Tibial nerve (tissue), 4 donors: Measurements from ENCODE around the gene C9orf72. TPM values are rescaled to one million over a fixed set of nuclear protein-coding genes. Genes with fewer than 3 reads are reported as not detected.

Source experiments
- DNase-seq, 2 donors: peaks; one replicate each; pipeline ENCODE4 v3.0.0-alpha.2; 2019; ENCODE audit warnings: low spot score in 2 of 2
- H3K27ac ChIP-seq, 4 donors: fragments of 200-600 bp; sonication (generic) in 3 of 4; one replicate each; pipeline ENCODE4 v1.5.1; 2017 to 2019; ENCODE audit warnings: mild to moderate bottlenecking in 1 of 4
- H3K27me3 ChIP-seq, 2 donors: fragments of 200-600 bp; sonication (generic) in 1 of 2; one replicate each; pipeline versions ENCODE4 v1.5.1 to v1.6.0; 2017 to 2019
- H3K36me3 ChIP-seq, 3 donors: fragments of 200-600 bp; sonication (generic); one replicate each; pipeline ENCODE4 v1.5.1; 2018 to 2019
- H3K4me1 ChIP-seq, 4 donors: fragments of 200-600 bp; sonication (generic) in 3 of 4; one replicate each; pipeline ENCODE4 v1.5.1; 2017 to 2019
- H3K4me3 ChIP-seq, 4 donors: fragments of 200-600 bp; sonication (generic) in 3 of 4; one replicate each; pipeline ENCODE4 v1.5.1; 2017 to 2019; ENCODE audit warnings: mild to moderate bottlenecking in 1 of 4, moderate library complexity in 1 of 4
- H3K9me3 ChIP-seq, 4 donors: fragments of 200-600 bp; sonication (generic) in 3 of 4; one replicate each; pipeline ENCODE4 v1.5.1; 2017 to 2019
- CTCF ChIP-seq, 5 experiments: fragments of 200-600 bp in 3 of 5; fragments of 450-650 bp in 2 of 5; sonication (generic) in 3 of 5; IDR thresholded peaks; one replicate each; pipeline ENCODE4 v1.5.1; 2016 to 2019; ENCODE audit warnings: antibody characterized with exemption in 5 of 5, mild to moderate bottlenecking in 3 of 5, moderate library complexity in 2 of 5
- EP300 ChIP-seq, 2 donors: sonication (generic); formaldehyde crosslinking; IDR thresholded peaks; one replicate each; pipeline ENCODE4 v1.6.1; 2017; ENCODE audit warnings: antibody characterized with exemption in 2 of 2, mild to moderate bottlenecking in 1 of 2
- POLR2A ChIP-seq, 2 donors: fragments of 450-650 bp; IDR thresholded peaks; one replicate each; pipeline ENCODE4 v1.6.1; 2017; ENCODE audit warnings: antibody characterized with exemption in 2 of 2, mild to moderate bottlenecking in 2 of 2, moderate library complexity in 2 of 2
- WGBS, 2 donors: methylation state at CpG; one replicate each; pipeline ENCODE4 v1.1.5; 2018; 5-methylcytosine and 5-hydroxymethylcytosine counted together
- total RNA-seq, 4 donors: library from RNA; depleted of rRNA; stranded (reverse); fragments of >200 nt; gene quantifications; one replicate each; pipeline ENCODE4 v1.1.0, GENCODE V29; 2016

C9orf72 gene
- total RNA-seq, 4 donors from 2014 or later: 19.0 to 23.8 (median 20.7) TPM

- DNase-seq: no peak
- H3K27ac ChIP-seq: no peak overlapping the region
- no peak overlapping the region for H3K4me3 ChIP-seq
- no peaks in the 10 kb centered on the region for H3K27me3 ChIP-seq
- peaks cover 0 to 51% (median 0%) of the 10 kb centered on the region in 3 donors for H3K36me3 ChIP-seq
- H3K4me1 ChIP-seq: peaks cover 0 to 1% (median 0%) of the 10 kb centered on the region in 4 donors
- no peaks in the 10 kb centered on the region for H3K9me3 ChIP-seq
- TF ChIP-seq POLR2A (IDR thresholded peaks at IDR 0.05): no peak
- no peak for TF ChIP-seq CTCF (IDR thresholded peaks at IDR 0.05)
- no peak for TF ChIP-seq EP300 (IDR thresholded peaks at IDR 0.05)
Measured at GRCh38 chr9:27560457-27560856, 12.8 kb downstream of the C9orf72 start.

- Histone ChIP-seq H3K4me1 (no peaks in the 10 kb centered on the region), H3K9me3 (no peaks in the 10 kb centered on the region)
Measured at GRCh38 chr9:27558307-27558706, 15.0 kb downstream of the C9orf72 start.

GRCh38 chr9:27556470-27556869 is 16.8 kb downstream of the C9orf72 start:
- DNase-seq: no peak
- TF ChIP-seq POLR2A (IDR thresholded peaks at IDR 0.05) (no peak), CTCF (IDR thresholded peaks at IDR 0.05) (no peak), EP300 (IDR thresholded peaks at IDR 0.05) (no peak)
- Histone ChIP-seq H3K9me3 (no peaks in the 10 kb centered on the region), H3K4me1 (no peaks in the 10 kb centered on the region), H3K36me3 (peaks cover 0 to 71% (median 0%) of the 10 kb centered on the region in 3 donors), H3K27ac (no peak overlapping the region), H3K4me3 (no peak overlapping the region), H3K27me3 (no peaks in the 10 kb centered on the region)
- WGBS, 2 donors: 93 to 95% methylated on average over 8 of the region's 8 CpGs

More at GRCh38 chr9:27558307-27558706, 15.0 kb downstream of the C9orf72 start:
- no peak overlapping the region for H3K27ac ChIP-seq
- TF ChIP-seq POLR2A (IDR thresholded peaks at IDR 0.05) (no peak), EP300 (IDR thresholded peaks at IDR 0.05) (no peak), CTCF (IDR thresholded peaks at IDR 0.05) (no peak)
- no peaks in the 10 kb centered on the region for H3K27me3 ChIP-seq
- peaks cover 0 to 55% (median 0%) of the 10 kb centered on the region in 3 donors for H3K36me3 ChIP-seq
- no peak for DNase-seq
- H3K4me3 ChIP-seq: no peak overlapping the region

GRCh38 chr9:27554712-27555111 is 18.6 kb downstream of the C9orf72 start:
- 96 to 98% methylated on average over 1 of the region's 1 CpG for WGBS, 2 donors
- TF ChIP-seq EP300 (IDR thresholded peaks at IDR 0.05) (no peak), POLR2A (IDR thresholded peaks at IDR 0.05) (no peak), CTCF (IDR thresholded peaks at IDR 0.05) (no peak)

GRCh38 chr9:27549196-27549755 is 24.0 kb downstream of the C9orf72 start:
- TF ChIP-seq CTCF (IDR thresholded peaks at IDR 0.05) (no peak), EP300 (IDR thresholded peaks at IDR 0.05) (no peak), POLR2A (IDR thresholded peaks at IDR 0.05) (no peak)
- Histone ChIP-seq H3K36me3 (peaks cover 0 to 33% (median 0%) of the 10 kb centered on the region in 3 donors), H3K4me3 (no peak overlapping the region), H3K27me3 (no peaks in the 10 kb centered on the region), H3K9me3 (no peaks in the 10 kb centered on the region), H3K27ac (no peak overlapping the region), H3K4me1 (peaks cover 0 to 6% (median 0%) of the 10 kb centered on the region in 4 donors)
- 64 to 67% methylated on average over 4 of the region's 4 CpGs for WGBS, 2 donors
- DNase-seq: no peak

More at GRCh38 chr9:27554712-27555111, 18.6 kb downstream of the C9orf72 start:
- no peak for DNase-seq
- Histone ChIP-seq H3K36me3 (peaks cover 0 to 61% (median 0%) of the 10 kb centered on the region in 3 donors), H3K27me3 (no peaks in the 10 kb centered on the region), H3K4me3 (no peak overlapping the region), H3K4me1 (no peaks in the 10 kb centered on the region), H3K27ac (no peak overlapping the region), H3K9me3 (no peaks in the 10 kb centered on the region)
